Measurements from ENCODE around the gene SYTL1. TPM values are rescaled to one million over a fixed set of nuclear protein-coding genes. Genes with fewer than 3 reads are reported as not detected.

SYTL1 gene
- total and polyA plus RNA-seq, 9 of the 15 experiments (the other 6 are each of a cell fraction or from before 2014, with no cell fraction given): 0.04 to 9.3 (median 1.7) TPM

DNA sequence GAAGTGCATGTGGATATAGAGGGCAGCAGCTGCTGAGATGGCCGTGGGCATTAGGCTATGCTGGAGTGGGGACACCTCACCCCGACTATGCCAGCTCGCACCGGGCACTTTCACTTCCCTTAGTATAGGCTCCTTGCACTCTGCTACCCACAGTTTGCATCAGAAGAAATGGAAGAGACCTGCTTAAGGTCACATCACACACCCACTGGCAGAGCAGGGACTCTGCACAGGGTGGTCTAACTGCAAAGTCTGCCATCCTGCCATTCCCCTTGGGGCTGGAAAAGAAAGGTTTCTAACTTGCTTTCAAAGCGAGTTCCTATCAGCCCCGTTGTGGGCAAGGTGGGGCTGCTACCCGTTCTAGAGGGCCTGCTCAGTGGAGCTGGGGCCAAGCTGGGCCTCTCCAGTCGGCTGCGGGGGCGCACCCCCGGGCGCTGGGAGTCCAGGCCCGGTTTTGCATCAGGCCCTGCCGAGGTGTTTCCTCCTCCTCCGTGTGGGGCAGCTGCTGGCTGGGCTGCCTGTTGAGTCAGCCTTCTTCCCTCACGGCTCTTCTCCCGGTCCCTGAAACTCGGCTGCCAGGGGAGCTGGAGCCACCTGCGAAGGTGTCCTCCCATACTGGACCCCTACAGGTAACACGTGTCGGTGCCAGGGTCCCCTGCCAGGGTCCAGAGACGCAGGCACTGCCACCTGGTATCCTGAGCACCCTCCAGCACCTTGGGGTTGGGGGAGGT lies at the start of gene SYTL1 (continued):
- TF ChIP-seq, protein P1, sequence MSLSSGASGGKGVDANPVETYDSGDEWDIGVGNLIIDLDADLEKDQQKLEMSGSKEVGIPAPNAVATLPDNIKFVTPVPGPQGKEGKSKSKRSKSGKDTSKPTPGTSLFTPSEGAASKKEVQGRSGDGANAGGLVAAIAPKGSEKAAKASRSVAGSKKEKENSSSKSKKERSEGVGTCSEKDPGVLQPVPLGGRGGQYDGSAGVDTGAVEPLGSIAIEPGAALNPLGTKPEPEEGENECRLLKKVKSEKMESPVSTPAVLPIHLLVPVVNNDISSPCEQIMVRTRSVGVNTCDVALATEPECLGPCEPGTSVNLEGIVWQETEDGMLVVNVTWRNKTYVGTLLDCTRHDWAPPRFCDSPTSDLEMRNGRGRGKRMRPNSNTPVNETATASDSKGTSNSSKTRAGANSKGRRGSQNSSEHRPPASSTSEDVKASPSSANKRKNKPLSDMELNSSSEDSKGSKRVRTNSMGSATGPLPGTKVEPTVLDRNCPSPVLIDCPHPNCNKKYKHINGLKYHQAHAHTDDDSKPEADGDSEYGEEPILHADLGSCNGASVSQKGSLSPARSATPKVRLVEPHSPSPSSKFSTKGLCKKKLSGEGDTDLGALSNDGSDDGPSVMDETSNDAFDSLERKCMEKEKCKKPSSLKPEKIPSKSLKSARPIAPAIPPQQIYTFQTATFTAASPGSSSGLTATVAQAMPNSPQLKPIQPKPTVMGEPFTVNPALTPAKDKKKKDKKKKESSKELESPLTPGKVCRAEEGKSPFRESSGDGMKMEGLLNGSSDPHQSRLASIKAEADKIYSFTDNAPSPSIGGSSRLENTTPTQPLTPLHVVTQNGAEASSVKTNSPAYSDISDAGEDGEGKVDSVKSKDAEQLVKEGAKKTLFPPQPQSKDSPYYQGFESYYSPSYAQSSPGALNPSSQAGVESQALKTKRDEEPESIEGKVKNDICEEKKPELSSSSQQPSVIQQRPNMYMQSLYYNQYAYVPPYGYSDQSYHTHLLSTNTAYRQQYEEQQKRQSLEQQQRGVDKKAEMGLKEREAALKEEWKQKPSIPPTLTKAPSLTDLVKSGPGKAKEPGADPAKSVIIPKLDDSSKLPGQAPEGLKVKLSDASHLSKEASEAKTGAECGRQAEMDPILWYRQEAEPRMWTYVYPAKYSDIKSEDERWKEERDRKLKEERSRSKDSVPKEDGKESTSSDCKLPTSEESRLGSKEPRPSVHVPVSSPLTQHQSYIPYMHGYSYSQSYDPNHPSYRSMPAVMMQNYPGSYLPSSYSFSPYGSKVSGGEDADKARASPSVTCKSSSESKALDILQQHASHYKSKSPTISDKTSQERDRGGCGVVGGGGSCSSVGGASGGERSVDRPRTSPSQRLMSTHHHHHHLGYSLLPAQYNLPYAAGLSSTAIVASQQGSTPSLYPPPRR (CRISPR knock-in tag; IDR thresholded peaks at IDR 0.05; ENCODE audit: borderline replicate concordance): no peak
- TF ChIP-seq SMAD1 (IDR thresholded peaks at IDR 0.05; ENCODE audit: low read depth, low read length, partially characterized antibody): no peak
- no peak for TF ChIP-seq RBM39 (optimal IDR thresholded peaks at IDR 0.05; ENCODE audit: low read depth, low read length)
- no peak; a peak in 1 of 4 replicates for TF ChIP-seq RAD21 (CRISPR knock-in tag; conservative IDR thresholded peaks at IDR 0.05 in 1 of 2, IDR thresholded peaks at IDR 0.05 in 1 of 2)
- TF ChIP-seq CHD2 (IDR thresholded peaks at IDR 0.05; ENCODE audit: low read depth, low read length): no peak
- TF ChIP-seq, protein P2, sequence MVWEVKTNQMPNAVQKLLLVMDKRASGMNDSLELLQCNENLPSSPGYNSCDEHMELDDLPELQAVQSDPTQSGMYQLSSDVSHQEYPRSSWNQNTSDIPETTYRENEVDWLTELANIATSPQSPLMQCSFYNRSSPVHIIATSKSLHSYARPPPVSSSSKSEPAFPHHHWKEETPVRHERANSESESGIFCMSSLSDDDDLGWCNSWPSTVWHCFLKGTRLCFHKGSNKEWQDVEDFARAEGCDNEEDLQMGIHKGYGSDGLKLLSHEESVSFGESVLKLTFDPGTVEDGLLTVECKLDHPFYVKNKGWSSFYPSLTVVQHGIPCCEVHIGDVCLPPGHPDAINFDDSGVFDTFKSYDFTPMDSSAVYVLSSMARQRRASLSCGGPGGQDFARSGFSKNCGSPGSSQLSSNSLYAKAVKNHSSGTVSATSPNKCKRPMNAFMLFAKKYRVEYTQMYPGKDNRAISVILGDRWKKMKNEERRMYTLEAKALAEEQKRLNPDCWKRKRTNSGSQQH (CRISPR knock-in tag; IDR thresholded peaks at IDR 0.05): no peak
- peak; percentile 75 for TF ChIP-seq JUND (IDR thresholded peaks at IDR 0.05; ENCODE audit: borderline replicate concordance, low read depth, low read length)
- TF ChIP-seq JUND (tag; IDR thresholded peaks at IDR 0.05; ENCODE audit: borderline replicate concordance, low read depth, low read length): no peak; the same call in 2 of the 3 replicates
- no peak for TF ChIP-seq SRF (CRISPR knock-in tag; IDR thresholded peaks at IDR 0.05)
- 0 out of 2 replicates have a peak, but pooled peaks have one; percentile 23 for TF ChIP-seq MED1 (CRISPR knock-in tag; IDR thresholded peaks at IDR 0.05; ENCODE audit: borderline replicate concordance)
- TF ChIP-seq HDAC1 (IDR thresholded peaks at IDR 0.05): no peak
- TF ChIP-seq, protein P3, sequence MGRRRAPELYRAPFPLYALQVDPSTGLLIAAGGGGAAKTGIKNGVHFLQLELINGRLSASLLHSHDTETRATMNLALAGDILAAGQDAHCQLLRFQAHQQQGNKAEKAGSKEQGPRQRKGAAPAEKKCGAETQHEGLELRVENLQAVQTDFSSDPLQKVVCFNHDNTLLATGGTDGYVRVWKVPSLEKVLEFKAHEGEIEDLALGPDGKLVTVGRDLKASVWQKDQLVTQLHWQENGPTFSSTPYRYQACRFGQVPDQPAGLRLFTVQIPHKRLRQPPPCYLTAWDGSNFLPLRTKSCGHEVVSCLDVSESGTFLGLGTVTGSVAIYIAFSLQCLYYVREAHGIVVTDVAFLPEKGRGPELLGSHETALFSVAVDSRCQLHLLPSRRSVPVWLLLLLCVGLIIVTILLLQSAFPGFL (CRISPR knock-in tag; IDR thresholded peaks at IDR 0.05): no peak
- TF ChIP-seq ZNF140 (CRISPR knock-in tag; IDR thresholded peaks at IDR 0.05): no peak
- TF ChIP-seq KLF6 (CRISPR knock-in tag; IDR thresholded peaks at IDR 0.05; ENCODE audit: borderline replicate concordance): no peak
- no peak for TF ChIP-seq RBM15 (IDR thresholded peaks at IDR 0.05; ENCODE audit: insufficient read depth, low read length)

All from K562 (cell line).